Adrenal gland (tissue), 5 donors: ENCODE data around the gene COQ2.

Experiments
- POLR2A ChIP-seq, 2 donors: fragments of 450-650 bp; IDR thresholded peaks; one replicate each; pipeline ENCODE4 v1.6.1; 2017; ENCODE audit warnings: antibody characterized with exemption in 2 of 2, mild to moderate bottlenecking in 2 of 2, moderate library complexity in 1 of 2
- TF ChIP-seq, protein P1 (sequence below), 6 experiments: fragments of 450-650 bp in 4 of 6; fragments of 200-600 bp in 2 of 6; sonication (generic) in 1 of 6; IDR thresholded peaks; 1 replicate in 5 of 6; 2 replicates in 1 of 6; pipeline versions ENCODE4 v1.5.1 to v1.8.0; 2016 to 2021; ENCODE audit warnings: antibody characterized with exemption in 6 of 6, mild to moderate bottlenecking in 2 of 6, moderate library complexity in 1 of 6
- donor health status: DM: no; HTN: no; CAD: no.

DNA sequence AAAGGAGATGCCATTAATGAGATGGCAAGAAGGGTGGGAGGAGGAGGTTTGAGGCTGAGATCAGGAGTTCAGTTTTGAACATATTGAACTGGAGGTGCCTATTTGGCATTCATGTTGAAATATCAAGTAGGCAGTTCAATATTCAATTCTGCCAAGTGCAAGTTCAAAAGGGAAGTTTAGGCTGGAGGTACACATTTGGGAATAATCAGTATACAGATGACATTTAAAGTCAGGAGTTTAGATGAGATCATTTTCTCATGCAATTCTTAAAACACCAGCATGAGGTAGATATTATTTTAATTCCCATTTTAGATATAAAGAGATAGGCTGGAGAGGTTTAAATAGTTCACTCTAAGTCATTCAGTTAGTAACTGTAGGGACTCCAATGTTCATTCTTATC, 26.1 kb downstream of the COQ2 start:
- no peak for TF ChIP-seq POLR2A (IDR thresholded peaks at IDR 0.05)
- TF ChIP-seq, protein P1, sequence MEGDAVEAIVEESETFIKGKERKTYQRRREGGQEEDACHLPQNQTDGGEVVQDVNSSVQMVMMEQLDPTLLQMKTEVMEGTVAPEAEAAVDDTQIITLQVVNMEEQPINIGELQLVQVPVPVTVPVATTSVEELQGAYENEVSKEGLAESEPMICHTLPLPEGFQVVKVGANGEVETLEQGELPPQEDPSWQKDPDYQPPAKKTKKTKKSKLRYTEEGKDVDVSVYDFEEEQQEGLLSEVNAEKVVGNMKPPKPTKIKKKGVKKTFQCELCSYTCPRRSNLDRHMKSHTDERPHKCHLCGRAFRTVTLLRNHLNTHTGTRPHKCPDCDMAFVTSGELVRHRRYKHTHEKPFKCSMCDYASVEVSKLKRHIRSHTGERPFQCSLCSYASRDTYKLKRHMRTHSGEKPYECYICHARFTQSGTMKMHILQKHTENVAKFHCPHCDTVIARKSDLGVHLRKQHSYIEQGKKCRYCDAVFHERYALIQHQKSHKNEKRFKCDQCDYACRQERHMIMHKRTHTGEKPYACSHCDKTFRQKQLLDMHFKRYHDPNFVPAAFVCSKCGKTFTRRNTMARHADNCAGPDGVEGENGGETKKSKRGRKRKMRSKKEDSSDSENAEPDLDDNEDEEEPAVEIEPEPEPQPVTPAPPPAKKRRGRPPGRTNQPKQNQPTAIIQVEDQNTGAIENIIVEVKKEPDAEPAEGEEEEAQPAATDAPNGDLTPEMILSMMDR (IDR thresholded peaks at IDR 0.05), result no peak
